ENCODE measurements around the gene TEX19. TPM values are rescaled to one million over a fixed set of nuclear protein-coding genes. Genes with fewer than 3 reads are reported as not detected.

TEX19 gene
- 0.03 TPM for polyA plus RNA-seq (2013, experiment 1 of 2)
- not detected for polyA plus RNA-seq (2013, experiment 2 of 2)

GRCh38 chr17:82358465-82359350, at the start of gene TEX19:
Gene TEX19, plus strand, starts transcription at chr17:82359247. Its CDS starts 2,904 bp downstream, at chr17:82362151.
- Histone ChIP-seq H3K18ac (ENCODE audit: low read depth in 1 of 2, low read length in 2 of 2) (no peak within 1 kb of the TSS), H3K4me1 (ENCODE audit: control insufficient read depth, insufficient read depth, low read depth, low read length) (peaks cover 27% of the 10 kb centered on the region), H3K4ac (ENCODE audit: low read depth in 1 of 2, low read length in 2 of 2) (no peak within 1 kb of the TSS), H3K27ac (ENCODE audit: low read length, poor library complexity, severe bottlenecking) (no peak within 1 kb of the TSS), H2BK120ac (ENCODE audit: low read depth, low read length) (no peak within 1 kb of the TSS), H4K8ac (ENCODE audit: low read length) (peak within 1 kb of the TSS; percentile 79), H2BK12ac (ENCODE audit: low read length in 2 of 2) (no peak within 1 kb of the TSS), H2AFZ (ENCODE audit: low read depth, low read length) (no peak within 1 kb of the TSS), H3K23ac (ENCODE audit: low read length in 2 of 2) (no peak within 1 kb of the TSS), H3K79me1 (replicated peaks; ENCODE audit: low read length, poor library complexity, severe bottlenecking) (no peaks in the 10 kb centered on the region), H3K14ac (ENCODE audit: low read length in 2 of 2) (no peak within 1 kb of the TSS), H2BK5ac (ENCODE audit: low read depth, low read length, poor library complexity, severe bottlenecking) (no peak within 1 kb of the TSS), H3K27me3 (ENCODE audit: control insufficient read depth in 1 of 2, insufficient read depth in 1 of 2, low read length in 2 of 2) (peaks cover 11 to 53% of the 10 kb centered on the region in 2 experiments), H3K36me3 (ENCODE audit: control insufficient read depth in 1 of 2, insufficient read depth in 2 of 2, low read depth in 1 of 2, low read length in 2 of 2) (no peaks in the 10 kb centered on the region), H3K4me2 (ENCODE audit: low read length, poor library complexity, severe bottlenecking) (no peak within 1 kb of the TSS), H3K9me3 (ENCODE audit: control insufficient read depth, low read length) (no peaks in the 10 kb centered on the region), H4K91ac (ENCODE audit: low read length) (no peak within 1 kb of the TSS), H3K9ac (ENCODE audit: low read length) (no peak within 1 kb of the TSS), H2AK5ac (ENCODE audit: low read length, severe bottlenecking) (no peak within 1 kb of the TSS), H3K4me3 (ENCODE audit: insufficient read depth in 1 of 2, low read depth in 1 of 2, low read length in 2 of 2) (no peak within 1 kb of the TSS), H2BK15ac (ENCODE audit: low read depth, poor library complexity, severe bottlenecking) (no peak within 1 kb of the TSS)
- DNase-seq, result peak; percentile 40
- 74% methylated on average over 20 of the region's 21 CpGs for WGBS

- no peak overlapping the region for H3K4me2 ChIP-seq (ENCODE audit: low read length, poor library complexity, severe bottlenecking)
- 89% methylated on average over 27 of the region's 27 CpGs for WGBS
- no peak for DNase-seq
- H3K4me3 ChIP-seq (ENCODE audit: insufficient read depth in 1 of 2, low read depth in 1 of 2, low read length in 2 of 2), result no peak overlapping the region
- H3K14ac ChIP-seq (ENCODE audit: low read length in 2 of 2), result no peak overlapping the region
- H2BK15ac ChIP-seq (ENCODE audit: low read depth, poor library complexity, severe bottlenecking), result no peak overlapping the region
- H3K27ac ChIP-seq (ENCODE audit: low read length, poor library complexity, severe bottlenecking), result no peak overlapping the region
- H4K8ac ChIP-seq (ENCODE audit: low read length), result no peak overlapping the region
- peaks cover 4% of the 10 kb centered on the region for H3K4me1 ChIP-seq (ENCODE audit: control insufficient read depth, insufficient read depth, low read depth, low read length)
- H2AK5ac ChIP-seq (ENCODE audit: low read length, severe bottlenecking), result no peak overlapping the region
- H3K9me3 ChIP-seq (ENCODE audit: control insufficient read depth, low read length), result no peaks in the 10 kb centered on the region
- H3K79me1 ChIP-seq (replicated peaks; ENCODE audit: low read length, poor library complexity, severe bottlenecking), result no peaks in the 10 kb centered on the region
- no peak overlapping the region for H3K18ac ChIP-seq (ENCODE audit: low read depth in 1 of 2, low read length in 2 of 2)
- H2BK5ac ChIP-seq (ENCODE audit: low read depth, low read length, poor library complexity, severe bottlenecking), result no peak overlapping the region
- no peak overlapping the region for H3K9ac ChIP-seq (ENCODE audit: low read length)
- no peak overlapping the region for H2AFZ ChIP-seq (ENCODE audit: low read depth, low read length)
- H3K27me3 ChIP-seq (ENCODE audit: control insufficient read depth in 1 of 2, insufficient read depth in 1 of 2, low read length in 2 of 2), result peaks cover 28 to 52% of the 10 kb centered on the region in 2 experiments
- no peak overlapping the region for H2BK12ac ChIP-seq (ENCODE audit: low read length in 2 of 2)
- no peaks in the 10 kb centered on the region for H3K36me3 ChIP-seq (ENCODE audit: control insufficient read depth in 1 of 2, insufficient read depth in 2 of 2, low read depth in 1 of 2, low read length in 2 of 2)
- no peak overlapping the region for H3K4ac ChIP-seq (ENCODE audit: low read depth in 1 of 2, low read length in 2 of 2)
- no peak overlapping the region for H2BK120ac ChIP-seq (ENCODE audit: low read depth, low read length)
- no peak overlapping the region for H3K23ac ChIP-seq (ENCODE audit: low read length in 2 of 2)
- H4K91ac ChIP-seq (ENCODE audit: low read length), result no peak overlapping the region
Measured at GRCh38 chr17:82309656-82310570, 49.1 kb upstream of the TEX19 start.

GRCh38 chr17:82310877-82311276, 48.2 kb upstream of the TEX19 start:
- Histone ChIP-seq H3K9ac (ENCODE audit: low read length) (no peak overlapping the region), H3K14ac (ENCODE audit: low read length in 2 of 2) (no peak overlapping the region), H4K8ac (ENCODE audit: low read length) (no peak overlapping the region), H4K91ac (ENCODE audit: low read length) (no peak overlapping the region), H3K4me2 (ENCODE audit: low read length, poor library complexity, severe bottlenecking) (no peak overlapping the region), H3K23ac (ENCODE audit: low read length in 2 of 2) (no peak overlapping the region), H3K27me3 (ENCODE audit: control insufficient read depth in 1 of 2, insufficient read depth in 1 of 2, low read length in 2 of 2) (peaks cover 35 to 60% of the 10 kb centered on the region in 2 experiments), H3K18ac (ENCODE audit: low read depth in 1 of 2, low read length in 2 of 2) (no peak overlapping the region), H2BK5ac (ENCODE audit: low read depth, low read length, poor library complexity, severe bottlenecking) (no peak overlapping the region), H2BK120ac (ENCODE audit: low read depth, low read length) (no peak overlapping the region), H3K4me1 (ENCODE audit: control insufficient read depth, insufficient read depth, low read depth, low read length) (peaks cover 7% of the 10 kb centered on the region), H3K36me3 (ENCODE audit: control insufficient read depth in 1 of 2, insufficient read depth in 2 of 2, low read depth in 1 of 2, low read length in 2 of 2) (no peaks in the 10 kb centered on the region), H3K79me1 (replicated peaks; ENCODE audit: low read length, poor library complexity, severe bottlenecking) (no peaks in the 10 kb centered on the region), H2BK12ac (ENCODE audit: low read length in 2 of 2) (no peak overlapping the region), H2AK5ac (ENCODE audit: low read length, severe bottlenecking) (no peak overlapping the region), H3K27ac (ENCODE audit: low read length, poor library complexity, severe bottlenecking) (no peak overlapping the region), H3K4me3 (ENCODE audit: insufficient read depth in 1 of 2, low read depth in 1 of 2, low read length in 2 of 2) (no peak overlapping the region), H2AFZ (ENCODE audit: low read depth, low read length) (no peak overlapping the region), H3K4ac (ENCODE audit: low read depth in 1 of 2, low read length in 2 of 2) (no peak overlapping the region), H3K9me3 (ENCODE audit: control insufficient read depth, low read length) (no peaks in the 10 kb centered on the region), H2BK15ac (ENCODE audit: low read depth, poor library complexity, severe bottlenecking) (no peak overlapping the region)
- DNase-seq, result no peak
- 81% methylated on average over 21 of the region's 21 CpGs for WGBS

- no peak overlapping the region for H2BK5ac ChIP-seq (ENCODE audit: low read depth, low read length, poor library complexity, severe bottlenecking)
- no peak overlapping the region for H3K27ac ChIP-seq (ENCODE audit: low read length, poor library complexity, severe bottlenecking)
- no peak overlapping the region for H2BK15ac ChIP-seq (ENCODE audit: low read depth, poor library complexity, severe bottlenecking)
- no peak overlapping the region for H3K4me2 ChIP-seq (ENCODE audit: low read length, poor library complexity, severe bottlenecking)
- DNase-seq, result no peak
- H3K27me3 ChIP-seq (ENCODE audit: control insufficient read depth in 1 of 2, insufficient read depth in 1 of 2, low read length in 2 of 2), result peaks cover 44 to 71% of the 10 kb centered on the region in 2 experiments
- no peak overlapping the region for H3K18ac ChIP-seq (ENCODE audit: low read depth in 1 of 2, low read length in 2 of 2)
- no peak overlapping the region for H4K91ac ChIP-seq (ENCODE audit: low read length)
- no peaks in the 10 kb centered on the region for H3K9me3 ChIP-seq (ENCODE audit: control insufficient read depth, low read length)
- no peak overlapping the region for H3K9ac ChIP-seq (ENCODE audit: low read length)
- no peak overlapping the region for H3K4me3 ChIP-seq (ENCODE audit: insufficient read depth in 1 of 2, low read depth in 1 of 2, low read length in 2 of 2)
- H2BK120ac ChIP-seq (ENCODE audit: low read depth, low read length), result no peak overlapping the region
- H3K79me1 ChIP-seq (replicated peaks; ENCODE audit: low read length, poor library complexity, severe bottlenecking), result no peaks in the 10 kb centered on the region
- H4K8ac ChIP-seq (ENCODE audit: low read length), result no peak overlapping the region
- whole genome bisulfite sequencing, result 92% methylated on average over 6 of the region's 13 CpGs
- H2AK5ac ChIP-seq (ENCODE audit: low read length, severe bottlenecking), result no peak overlapping the region
- H3K14ac ChIP-seq (ENCODE audit: low read length in 2 of 2), result no peak overlapping the region
- peaks cover 9% of the 10 kb centered on the region for H3K4me1 ChIP-seq (ENCODE audit: control insufficient read depth, insufficient read depth, low read depth, low read length)
- no peak overlapping the region for H2AFZ ChIP-seq (ENCODE audit: low read depth, low read length)
- no peak overlapping the region for H2BK12ac ChIP-seq (ENCODE audit: low read length in 2 of 2)
- no peak overlapping the region for H3K4ac ChIP-seq (ENCODE audit: low read depth in 1 of 2, low read length in 2 of 2)
- H3K36me3 ChIP-seq (ENCODE audit: control insufficient read depth in 1 of 2, insufficient read depth in 2 of 2, low read depth in 1 of 2, low read length in 2 of 2), result no peaks in the 10 kb centered on the region
- H3K23ac ChIP-seq (ENCODE audit: low read length in 2 of 2), result no peak overlapping the region
Measured at GRCh38 chr17:82311971-82312370, 47.1 kb upstream of the TEX19 start.
